ENCODE data around the gene PAXIP1. TPM values are rescaled to one million over a fixed set of nuclear protein-coding genes. Genes with fewer than 3 reads are reported as not detected.

The PAXIP1 gene
- total RNA-seq, 1 experiment from 2014 or later, result 32.6 TPM

- TF ChIP-seq, protein P1, sequence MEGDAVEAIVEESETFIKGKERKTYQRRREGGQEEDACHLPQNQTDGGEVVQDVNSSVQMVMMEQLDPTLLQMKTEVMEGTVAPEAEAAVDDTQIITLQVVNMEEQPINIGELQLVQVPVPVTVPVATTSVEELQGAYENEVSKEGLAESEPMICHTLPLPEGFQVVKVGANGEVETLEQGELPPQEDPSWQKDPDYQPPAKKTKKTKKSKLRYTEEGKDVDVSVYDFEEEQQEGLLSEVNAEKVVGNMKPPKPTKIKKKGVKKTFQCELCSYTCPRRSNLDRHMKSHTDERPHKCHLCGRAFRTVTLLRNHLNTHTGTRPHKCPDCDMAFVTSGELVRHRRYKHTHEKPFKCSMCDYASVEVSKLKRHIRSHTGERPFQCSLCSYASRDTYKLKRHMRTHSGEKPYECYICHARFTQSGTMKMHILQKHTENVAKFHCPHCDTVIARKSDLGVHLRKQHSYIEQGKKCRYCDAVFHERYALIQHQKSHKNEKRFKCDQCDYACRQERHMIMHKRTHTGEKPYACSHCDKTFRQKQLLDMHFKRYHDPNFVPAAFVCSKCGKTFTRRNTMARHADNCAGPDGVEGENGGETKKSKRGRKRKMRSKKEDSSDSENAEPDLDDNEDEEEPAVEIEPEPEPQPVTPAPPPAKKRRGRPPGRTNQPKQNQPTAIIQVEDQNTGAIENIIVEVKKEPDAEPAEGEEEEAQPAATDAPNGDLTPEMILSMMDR (conservative IDR thresholded peaks at IDR 0.05), result no peak
These were observed 87.3 kb downstream of the PAXIP1 start for GRCh38 chr7:154915600-154915999.

More at GRCh38 chr7:154915600-154915999, 87.3 kb downstream of the PAXIP1 start:
- H3K56ac ChIP-seq (ENCODE audit: insufficient read length, low read depth, low read length), result no peak overlapping the region
- Mint-ChIP-seq H3K4me3 (no peak overlapping the region), H3K27me3 (ENCODE audit: low read depth) (peaks cover 27% of the 10 kb centered on the region), H3K4me1 (peaks cover 5 to 7% of the 10 kb centered on the region in 2 experiments), H3K27ac (no peak overlapping the region), H3K36me3 (ENCODE audit: insufficient read depth in 1 of 3, low read depth in 3 of 3) (peaks cover 0 to 8% (median 5%) of the 10 kb centered on the region in 3 experiments; a peak in 6 of 7 replicates), H3K9me3 (peaks cover 9% of the 10 kb centered on the region in 2 experiments)
- no peaks in the 10 kb centered on the region for H4K20me1 ChIP-seq (ENCODE audit: control insufficient read depth, insufficient read depth, insufficient read length)
- H3K18ac ChIP-seq (ENCODE audit: insufficient read length, low read depth, low read length), result no peak overlapping the region
- H2BK15ac ChIP-seq (ENCODE audit: low read depth, low read length), result no peak overlapping the region
- no peaks in the 10 kb centered on the region for H3K79me1 ChIP-seq (ENCODE audit: insufficient read depth, low read depth, low read length, poor library complexity, severe bottlenecking)
- H2BK5ac ChIP-seq (ENCODE audit: insufficient read length, low read length), result no peak overlapping the region
- H3K9me3 ChIP-seq (ENCODE audit: control insufficient read depth, low read depth, low read length), result no peaks in the 10 kb centered on the region
- no peak overlapping the region for H2AK5ac ChIP-seq (ENCODE audit: insufficient read length, low read length)
- peaks cover 3% of the 10 kb centered on the region for H3K23me2 ChIP-seq (ENCODE audit: insufficient read length, low read depth, low read length, poor library complexity, severe bottlenecking)
- no peak for DNase-seq
- no peaks in the 10 kb centered on the region for H3K27me3 ChIP-seq (ENCODE audit: insufficient read depth, low read length)
- H2AFZ ChIP-seq (ENCODE audit: low read length), result no peak overlapping the region
- H3K79me2 ChIP-seq (ENCODE audit: insufficient read depth, low read length), result no peaks in the 10 kb centered on the region
- H3K4ac ChIP-seq (ENCODE audit: low read depth, low read length), result no peak overlapping the region
- no peak overlapping the region for H2BK20ac ChIP-seq (ENCODE audit: low read depth, low read length, poor library complexity, severe bottlenecking)
- H3K14ac ChIP-seq (ENCODE audit: insufficient read depth, low read length), result no peak overlapping the region
- no peak overlapping the region for H2BK120ac ChIP-seq (ENCODE audit: low read depth, low read length, poor library complexity, severe bottlenecking)
- H4K5ac ChIP-seq (ENCODE audit: insufficient read length, low read depth, low read length), result no peak overlapping the region
- no peak overlapping the region for H4K8ac ChIP-seq (replicated peaks; ENCODE audit: insufficient read length, low read depth, low read length)
- H3K4me1 ChIP-seq (ENCODE audit: insufficient read depth, low read length), result no peaks in the 10 kb centered on the region
- WGBS (ENCODE audit: extremely low coverage, insufficient read length, low lambda C conversion rate), result no CpG with 5 or more reads among the region's 4 CpGs
- no peak overlapping the region for H4K91ac ChIP-seq (ENCODE audit: insufficient read length, low read depth, low read length)
- no peak overlapping the region for H3K27ac ChIP-seq (ENCODE audit: insufficient read length, low read depth, low read length)
- H3K4me2 ChIP-seq (ENCODE audit: insufficient read depth, insufficient read length, low read length), result no peak overlapping the region
- no peak overlapping the region for H2BK12ac ChIP-seq (ENCODE audit: insufficient read length, low read depth, low read length)
- no peak overlapping the region for H3K23ac ChIP-seq (ENCODE audit: insufficient read length, low read depth, low read length)
- H3T11ph ChIP-seq (ENCODE audit: low read length), result no peak overlapping the region
- H3K9ac ChIP-seq (ENCODE audit: extremely low read depth, insufficient read length, low read length), result no peak overlapping the region
